HepG2 (cell line): Measurements from ENCODE around the gene SRCIN1. TPM values are rescaled to one million over a fixed set of nuclear protein-coding genes. Genes with fewer than 3 reads are reported as not detected.

Source experiments
- GFI1 ChIP-seq: sonication (generic); formaldehyde crosslinking; IDR thresholded peaks from 2 replicates; pipeline ENCODE4 v1.5.0; 2020; ENCODE audit warnings: missing genetic modification reagents, mild to moderate bottlenecking, borderline replicate concordance
- KMT2B ChIP-seq: IDR thresholded peaks from 2 replicates; pipeline ENCODE4 v1.6.1; 2016; ENCODE audit warnings: missing genetic modification reagents, missing compliant biosample characterization
- MIER2 ChIP-seq: IDR thresholded peaks from 2 replicates; pipeline ENCODE4 v1.6.1; 2016; ENCODE audit warnings: missing biosample characterization, missing genetic modification reagents
- POLR2AphosphoS2 ChIP-seq: IDR thresholded peaks from 2 replicates; pipeline ENCODE4 v1.6.1; 2011; ENCODE audit warnings: low read depth, low read length, improper control_type of control experiment
- SATB2 ChIP-seq: sonication (generic); formaldehyde crosslinking; IDR thresholded peaks from 2 replicates; pipeline ENCODE4 v1.5.0; 2020; ENCODE audit warnings: missing genetic modification reagents
- TCF7L2 ChIP-seq: IDR thresholded peaks from 2 replicates; pipeline ENCODE4 v1.6.1; 2011; ENCODE audit warnings: mild to moderate bottlenecking, low read depth, low read length, moderate library complexity
- ZNF292 ChIP-seq: sonication (generic); formaldehyde crosslinking; IDR thresholded peaks from 2 replicates; pipeline ENCODE4 v1.8.1; 2022; ENCODE audit warnings: mild to moderate bottlenecking, low read depth, missing genetic modification reagents, borderline replicate concordance
- ZNF598 ChIP-seq: sonication (generic); formaldehyde crosslinking; IDR thresholded peaks from 2 replicates; pipeline ENCODE4 v1.5.1; 2020; ENCODE audit warnings: mild to moderate bottlenecking, missing genetic modification reagents, borderline replicate concordance
- ZSCAN22 ChIP-seq: sonication (generic); formaldehyde crosslinking; IDR thresholded peaks from 2 replicates; pipeline ENCODE4 v1.4.0; 2020; ENCODE audit warnings: mild to moderate bottlenecking, missing genetic modification reagents
- polyA plus RNA-seq, 8 experiments: library from polyadenylated mRNA; depleted of rRNA in 3 of 8; stranded (reverse) in 7 of 8; unstranded in 1 of 8; fragments of >200 nt; fragmentation: Illumina TruSeq in 4 of 8; extraction: Trizol in 4 of 8; gene quantifications; 2 replicates each; pipeline versions ENCODE4 v1.2.1 to v1.2.3, GENCODE V29; 2011 to 2016; ENCODE audit warnings: low read depth in 4 of 8, missing spikeins in 1 of 8, mixed read lengths in 1 of 8; ENCODE audit not compliant: insufficient read depth in 1 of 8
- total RNA-seq, 5 experiments: library from RNA; depleted of rRNA; stranded (reverse); fragments of >200 nt; fragmentation: Illumina TruSeq; extraction: Trizol; gene quantifications; 2 replicates each; pipeline ENCODE4 v1.2.3, GENCODE V29; 2016; ENCODE audit warnings: low read depth in 1 of 5
- TF ChIP-seq, protein P1 (sequence below): sonication (generic); IDR thresholded peaks from 2 replicates; pipeline ENCODE4 v1.6.1; 2016; ENCODE audit warnings: low read depth, borderline replicate concordance
- TF ChIP-seq, protein P2 (sequence below): sonication (generic); formaldehyde crosslinking; IDR thresholded peaks from 2 replicates; pipeline ENCODE4 v1.4.0; 2020; ENCODE audit warnings: missing genetic modification reagents, mild to moderate bottlenecking, borderline replicate concordance
- TF ChIP-seq, protein P3 (sequence below): IDR thresholded peaks from 2 replicates; pipeline ENCODE4 v1.6.1; 2018; ENCODE audit warnings: missing genetic modification reagents, mild to moderate bottlenecking, missing compliant biosample characterization
- TF ChIP-seq, protein P4 (sequence below): sonication (generic); formaldehyde crosslinking; IDR thresholded peaks from 2 replicates; pipeline ENCODE4 v1.4.0; 2020; ENCODE audit warnings: mild to moderate bottlenecking, missing genetic modification reagents
- TF ChIP-seq, protein P5 (sequence below): sonication (generic); formaldehyde crosslinking; IDR thresholded peaks from 2 replicates; pipeline ENCODE4 v1.8.1; 2023; ENCODE audit warnings: mild to moderate bottlenecking, moderate library complexity, missing genetic modification reagents
- TF ChIP-seq, protein P6 (sequence below): sonication (generic); formaldehyde crosslinking; IDR thresholded peaks from 2 replicates; pipeline ENCODE4 v1.4.0; 2020; ENCODE audit warnings: mild to moderate bottlenecking, missing genetic modification reagents

SRCIN1 gene
- total and polyA plus RNA-seq, 2 of the 13 experiments (the other 11 are each of a cell fraction or from before 2014, with no cell fraction given): 1.2 to 9.6 TPM

DNA sequence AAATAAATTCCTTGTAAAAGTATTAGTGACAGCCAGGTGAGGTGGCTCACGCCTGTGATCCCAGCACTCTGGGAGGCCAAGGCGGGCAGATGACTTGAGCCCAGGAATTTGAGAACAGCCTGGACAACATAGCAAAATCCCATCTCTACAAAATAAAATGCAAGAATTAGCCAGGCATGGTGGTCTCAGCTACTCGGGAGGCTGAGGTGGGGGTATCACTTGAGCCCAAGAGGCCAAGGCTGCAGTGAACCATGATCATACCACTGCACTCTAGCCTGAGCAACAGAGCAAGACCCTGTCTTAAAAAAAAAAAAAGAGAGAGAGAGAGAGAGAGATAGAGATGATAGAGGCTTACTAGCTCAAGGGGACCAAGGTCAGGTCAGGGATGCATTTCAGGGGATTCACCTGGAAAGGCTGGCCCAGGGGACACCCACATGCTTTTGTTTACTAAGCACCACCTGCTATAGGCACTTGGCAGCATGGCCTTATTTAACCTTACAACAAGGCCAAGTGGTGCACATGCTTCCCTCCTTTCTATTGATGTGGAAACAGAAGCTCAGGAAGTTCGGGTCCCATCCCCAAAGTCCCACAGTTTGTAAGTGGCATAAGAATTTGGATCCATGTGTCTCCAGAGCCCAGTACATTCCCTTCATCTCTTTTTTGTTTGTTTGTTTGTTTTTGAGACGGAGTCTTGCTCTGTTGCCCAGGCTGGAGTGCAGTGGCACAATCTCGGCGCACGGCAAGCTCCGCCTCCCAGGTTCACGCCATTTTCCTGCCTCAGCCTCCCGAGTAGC, 12.4 kb upstream of the SRCIN1 start (continued):
- TF ChIP-seq, protein P1, sequence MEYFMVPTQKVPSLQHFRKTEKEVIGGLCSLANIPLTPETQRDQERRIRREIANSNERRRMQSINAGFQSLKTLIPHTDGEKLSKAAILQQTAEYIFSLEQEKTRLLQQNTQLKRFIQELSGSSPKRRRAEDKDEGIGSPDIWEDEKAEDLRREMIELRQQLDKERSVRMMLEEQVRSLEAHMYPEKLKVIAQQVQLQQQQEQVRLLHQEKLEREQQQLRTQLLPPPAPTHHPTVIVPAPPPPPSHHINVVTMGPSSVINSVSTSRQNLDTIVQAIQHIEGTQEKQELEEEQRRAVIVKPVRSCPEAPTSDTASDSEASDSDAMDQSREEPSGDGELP: peak; percentile 83; the same call in 1 of the 2 replicates
- TF ChIP-seq, protein P2, sequence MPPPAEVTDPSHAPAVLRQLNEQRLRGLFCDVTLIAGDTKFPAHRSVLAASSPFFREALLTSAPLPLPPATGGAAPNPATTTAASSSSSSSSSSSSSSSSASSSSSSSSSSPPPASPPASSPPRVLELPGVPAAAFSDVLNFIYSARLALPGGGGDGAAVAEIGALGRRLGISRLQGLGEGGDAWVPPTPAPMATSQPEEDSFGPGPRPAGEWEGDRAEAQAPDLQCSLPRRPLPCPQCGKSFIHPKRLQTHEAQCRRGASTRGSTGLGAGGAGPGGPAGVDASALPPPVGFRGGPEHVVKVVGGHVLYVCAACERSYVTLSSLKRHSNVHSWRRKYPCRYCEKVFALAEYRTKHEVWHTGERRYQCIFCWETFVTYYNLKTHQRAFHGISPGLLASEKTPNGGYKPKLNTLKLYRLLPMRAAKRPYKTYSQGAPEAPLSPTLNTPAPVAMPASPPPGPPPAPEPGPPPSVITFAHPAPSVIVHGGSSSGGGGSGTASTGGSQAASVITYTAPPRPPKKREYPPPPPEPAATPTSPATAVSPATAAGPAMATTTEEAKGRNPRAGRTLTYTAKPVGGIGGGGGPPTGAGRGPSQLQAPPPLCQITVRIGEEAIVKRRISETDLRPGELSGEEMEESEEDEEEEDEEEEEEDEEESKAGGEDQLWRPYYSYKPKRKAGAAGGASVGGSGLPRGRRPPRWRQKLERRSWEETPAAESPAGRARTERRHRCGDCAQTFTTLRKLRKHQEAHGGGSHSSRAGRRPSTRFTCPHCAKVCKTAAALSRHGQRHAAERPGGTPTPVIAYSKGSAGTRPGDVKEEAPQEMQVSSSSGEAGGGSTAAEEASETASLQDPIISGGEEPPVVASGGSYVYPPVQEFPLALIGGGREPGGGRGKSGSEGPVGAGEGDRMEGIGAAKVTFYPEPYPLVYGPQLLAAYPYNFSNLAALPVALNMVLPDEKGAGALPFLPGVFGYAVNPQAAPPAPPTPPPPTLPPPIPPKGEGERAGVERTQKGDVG (CRISPR knock-in tag): 0 out of 2 replicates have a peak, but pooled peaks have one; percentile 31
- TF ChIP-seq MIER2 (CRISPR knock-in tag): no peak
- TF ChIP-seq, protein P3, sequence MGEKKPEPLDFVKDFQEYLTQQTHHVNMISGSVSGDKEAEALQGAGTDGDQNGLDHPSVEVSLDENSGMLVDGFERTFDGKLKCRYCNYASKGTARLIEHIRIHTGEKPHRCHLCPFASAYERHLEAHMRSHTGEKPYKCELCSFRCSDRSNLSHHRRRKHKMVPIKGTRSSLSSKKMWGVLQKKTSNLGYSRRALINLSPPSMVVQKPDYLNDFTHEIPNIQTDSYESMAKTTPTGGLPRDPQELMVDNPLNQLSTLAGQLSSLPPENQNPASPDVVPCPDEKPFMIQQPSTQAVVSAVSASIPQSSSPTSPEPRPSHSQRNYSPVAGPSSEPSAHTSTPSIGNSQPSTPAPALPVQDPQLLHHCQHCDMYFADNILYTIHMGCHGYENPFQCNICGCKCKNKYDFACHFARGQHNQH: peak; percentile 91
- no peak; the same call in 1 of the 2 replicates for TF ChIP-seq SATB2 (CRISPR knock-in tag)
- TF ChIP-seq, protein P4, sequence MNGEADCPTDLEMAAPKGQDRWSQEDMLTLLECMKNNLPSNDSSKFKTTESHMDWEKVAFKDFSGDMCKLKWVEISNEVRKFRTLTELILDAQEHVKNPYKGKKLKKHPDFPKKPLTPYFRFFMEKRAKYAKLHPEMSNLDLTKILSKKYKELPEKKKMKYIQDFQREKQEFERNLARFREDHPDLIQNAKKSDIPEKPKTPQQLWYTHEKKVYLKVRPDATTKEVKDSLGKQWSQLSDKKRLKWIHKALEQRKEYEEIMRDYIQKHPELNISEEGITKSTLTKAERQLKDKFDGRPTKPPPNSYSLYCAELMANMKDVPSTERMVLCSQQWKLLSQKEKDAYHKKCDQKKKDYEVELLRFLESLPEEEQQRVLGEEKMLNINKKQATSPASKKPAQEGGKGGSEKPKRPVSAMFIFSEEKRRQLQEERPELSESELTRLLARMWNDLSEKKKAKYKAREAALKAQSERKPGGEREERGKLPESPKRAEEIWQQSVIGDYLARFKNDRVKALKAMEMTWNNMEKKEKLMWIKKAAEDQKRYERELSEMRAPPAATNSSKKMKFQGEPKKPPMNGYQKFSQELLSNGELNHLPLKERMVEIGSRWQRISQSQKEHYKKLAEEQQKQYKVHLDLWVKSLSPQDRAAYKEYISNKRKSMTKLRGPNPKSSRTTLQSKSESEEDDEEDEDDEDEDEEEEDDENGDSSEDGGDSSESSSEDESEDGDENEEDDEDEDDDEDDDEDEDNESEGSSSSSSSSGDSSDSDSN: no peak
- no peak for TF ChIP-seq TCF7L2
- TF ChIP-seq ZNF598 (CRISPR knock-in tag): no peak
- TF ChIP-seq, protein P5, sequence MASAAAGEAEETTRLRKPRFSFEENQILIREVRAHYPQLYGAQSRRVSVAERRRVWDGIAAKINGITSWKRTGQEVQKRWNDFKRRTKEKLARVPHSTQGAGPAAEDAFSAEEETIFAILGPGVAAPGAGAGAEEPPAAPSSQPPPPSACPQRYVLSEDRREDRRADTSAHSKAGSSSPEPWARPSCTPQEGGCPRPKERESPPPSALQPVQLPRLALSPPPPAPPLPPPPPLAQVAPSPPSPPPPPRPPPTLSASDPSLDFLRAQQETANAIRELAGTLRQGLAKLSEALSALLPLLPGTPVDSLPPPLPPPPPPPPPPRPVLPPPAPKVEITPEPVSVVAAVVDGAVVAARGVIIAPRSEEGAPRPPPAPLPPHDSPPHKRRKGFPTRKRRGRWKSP (CRISPR knock-in tag): peak; percentile 42; the same call in 1 of the 2 replicates
- TF ChIP-seq, protein P6, sequence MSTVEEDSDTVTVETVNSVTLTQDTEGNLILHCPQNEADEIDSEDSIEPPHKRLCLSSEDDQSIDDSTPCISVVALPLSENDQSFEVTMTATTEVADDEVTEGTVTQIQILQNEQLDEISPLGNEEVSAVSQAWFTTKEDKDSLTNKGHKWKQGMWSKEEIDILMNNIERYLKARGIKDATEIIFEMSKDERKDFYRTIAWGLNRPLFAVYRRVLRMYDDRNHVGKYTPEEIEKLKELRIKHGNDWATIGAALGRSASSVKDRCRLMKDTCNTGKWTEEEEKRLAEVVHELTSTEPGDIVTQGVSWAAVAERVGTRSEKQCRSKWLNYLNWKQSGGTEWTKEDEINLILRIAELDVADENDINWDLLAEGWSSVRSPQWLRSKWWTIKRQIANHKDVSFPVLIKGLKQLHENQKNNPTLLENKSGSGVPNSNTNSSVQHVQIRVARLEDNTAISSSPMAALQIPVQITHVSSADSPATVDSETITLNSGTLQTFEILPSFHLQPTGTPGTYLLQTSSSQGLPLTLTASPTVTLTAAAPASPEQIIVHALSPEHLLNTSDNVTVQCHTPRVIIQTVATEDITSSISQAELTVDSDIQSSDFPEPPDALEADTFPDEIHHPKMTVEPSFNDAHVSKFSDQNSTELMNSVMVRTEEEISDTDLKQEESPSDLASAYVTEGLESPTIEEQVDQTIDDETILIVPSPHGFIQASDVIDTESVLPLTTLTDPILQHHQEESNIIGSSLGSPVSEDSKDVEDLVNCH: no peak
- no peak for TF ChIP-seq POLR2AphosphoS2
- TF ChIP-seq ZNF292: no peak
- no peak for TF ChIP-seq ZSCAN22 (CRISPR knock-in tag)
- 0 out of 2 replicates have a peak, but pooled peaks have one; percentile 27 for TF ChIP-seq KMT2B (CRISPR knock-in tag)
- peak; percentile 44; the same call in 1 of the 2 replicates for TF ChIP-seq GFI1 (CRISPR knock-in tag)
